ENCODE results near the gene CDH11.

- TF ChIP-seq EZH2 (IDR thresholded peaks at IDR 0.05; ENCODE audit: low read length) (no peak), CTCF (optimal IDR thresholded peaks at IDR 0.05 in 1 of 3, IDR thresholded peaks at IDR 0.05 in 1 of 3, conservative IDR thresholded peaks at IDR 0.05 in 1 of 3; ENCODE audit: extremely low read depth in 1 of 3, insufficient read depth in 2 of 3, low read length in 3 of 3) (no peak)
Measured at GRCh38 chr16:64990101-64990500, 131.8 kb downstream of the CDH11 start.
